HEK293 (cell line): ENCODE measurements around the gene IL23R.

Experiments
- CTCF ChIP-seq: fragments of 450-650 bp; formaldehyde crosslinking; IDR thresholded peaks from 2 replicates; pipeline ENCODE4 v1.5.1; 2016; ENCODE audit warnings: missing biosample characterization, missing genetic modification characterization
- ELK4 ChIP-seq: IDR thresholded peaks from 2 replicates; pipeline ENCODE4 v1.6.1; 2011; ENCODE audit warnings: mild to moderate bottlenecking, low read depth, low read length, borderline replicate concordance
- OSR2 ChIP-seq: fragments of 450-650 bp; formaldehyde crosslinking; IDR thresholded peaks from 2 replicates; pipeline ENCODE4 v1.5.1; 2016; ENCODE audit warnings: missing biosample characterization, missing genetic modification characterization
- RBAK ChIP-seq: fragments of 450-650 bp; formaldehyde crosslinking; IDR thresholded peaks from 2 replicates; pipeline ENCODE4 v1.5.1; 2016; ENCODE audit warnings: missing biosample characterization, missing genetic modification characterization
- SP2 ChIP-seq: fragments of 450-650 bp; formaldehyde crosslinking; IDR thresholded peaks from 2 replicates; pipeline ENCODE4 v1.5.1; 2016; ENCODE audit warnings: missing biosample characterization, missing genetic modification characterization
- ZBTB21 ChIP-seq: fragments of 450-650 bp; formaldehyde crosslinking; IDR thresholded peaks from 2 replicates; pipeline ENCODE4 v1.5.1; 2017; ENCODE audit warnings: missing biosample characterization, missing genetic modification characterization
- ZBTB7A ChIP-seq: fragments of 450-650 bp; formaldehyde crosslinking; IDR thresholded peaks from 2 replicates; pipeline ENCODE4 v1.5.1; 2016; ENCODE audit warnings: low read depth, missing biosample characterization, missing genetic modification characterization
- ZNF274 ChIP-seq, 2 experiments: fragments of 200-500 bp in 1 of 2; fragments of 450-650 bp in 1 of 2; sonication (Bioruptor generic) in 1 of 2; formaldehyde crosslinking in 1 of 2; IDR thresholded peaks; 2 replicates each; pipeline versions ENCODE4 v1.5.1 to v1.6.1; 2014 to 2016; ENCODE audit warnings: borderline replicate concordance in 1 of 2, inconsistent platforms in 1 of 2, low read length in 1 of 2, missing biosample characterization in 1 of 2, missing genetic modification characterization in 1 of 2
- ZNF350 ChIP-seq: fragments of 450-650 bp; formaldehyde crosslinking; IDR thresholded peaks from 2 replicates; pipeline ENCODE4 v1.5.0; 2017; ENCODE audit warnings: missing biosample characterization, mild to moderate bottlenecking, missing genetic modification characterization
- ZNF707 ChIP-seq: fragments of 450-650 bp; formaldehyde crosslinking; IDR thresholded peaks from 2 replicates; pipeline ENCODE4 v1.5.1; 2016; ENCODE audit warnings: missing biosample characterization, missing genetic modification characterization
- ZSCAN5A ChIP-seq: fragments of 450-650 bp; formaldehyde crosslinking; IDR thresholded peaks from 2 replicates; pipeline ENCODE4 v1.5.1; 2016; ENCODE audit warnings: missing biosample characterization, missing genetic modification characterization

- TF ChIP-seq ZBTB7A (tag by site-specific recombination) (no peak), ELK4 (no peak), CTCF (tag by site-specific recombination) (no peak), ZNF274 (IDR thresholded peaks at IDR 0.05; ENCODE audit: low read length) (no peak), ZNF274 (tag by site-specific recombination; IDR thresholded peaks at IDR 0.05; ENCODE audit: borderline replicate concordance) (no peak), ZNF350 (no peak), ZBTB21 (tag by site-specific recombination) (no peak), RBAK (tag by site-specific recombination) (no peak), ZSCAN5A (tag by site-specific recombination) (no peak), OSR2 (tag by site-specific recombination) (no peak), SP2 (tag by site-specific recombination) (no peak), ZNF707 (tag by site-specific recombination) (no peak)
These were observed 30.9 kb upstream of the IL23R start for GRCh38 chr1:67135354-67135753.
